Bronchial epithelial cell (primary cell): ENCODE data around the gene NFAM1. TPM values are rescaled to one million over a fixed set of nuclear protein-coding genes. Genes with fewer than 3 reads are reported as not detected.

ENCODE experiments used
- DNase-seq: peaks from one replicate; pipeline ENCODE4 v3.0.0-alpha.2; 2010; ENCODE audit warnings: low read depth
- FAIRE-seq: peaks from 2 replicates; lab custom pipeline; 2011; peaks lifted over from hg19 to GRCh38; lab: Jason Lieb, UNC
- H3K27me3 ChIP-seq: 2 replicates; pipeline ENCODE4 v1.5.1; 2011; ENCODE audit warnings: low read length; ENCODE audit not compliant: control insufficient read depth, insufficient read depth
- H3K36me3 ChIP-seq: 2 replicates; pipeline ENCODE4 v1.5.1; 2011; ENCODE audit warnings: low read length; ENCODE audit not compliant: control insufficient read depth, insufficient read depth
- H3K4me3 ChIP-seq: 2 replicates; pipeline ENCODE4 v1.5.1; 2011; ENCODE audit warnings: mild to moderate bottlenecking, low read depth, low read length, control low read depth
- CTCF ChIP-seq: IDR thresholded peaks from 2 replicates; pipeline ENCODE4 v1.5.1; 2011; ENCODE audit warnings: mild to moderate bottlenecking, moderate library complexity, low read length, control low read depth, inconsistent platforms; ENCODE audit not compliant: insufficient read depth, severe bottlenecking
- total RNA-seq: library from RNA; depleted of rRNA; stranded (reverse); fragments of >200 nt; gene quantifications from 2 replicates; pipeline ENCODE4 v1.2.1, GENCODE V29; 2014

Gene NFAM1
- total RNA-seq, 1 donor from 2014 or later, result not detected

- Histone ChIP-seq H3K36me3 (no peaks in the 10 kb centered on the region), H3K4me3 (peak overlapping the region; percentile 26), H3K27me3 (peaks cover 5% of the 10 kb centered on the region)
- FAIRE-seq (no peak), DNase-seq (no peak)
- TF ChIP-seq CTCF, result no peak
These were observed 89.1 kb downstream of the NFAM1 start for GRCh38 chr22:42343121-42343454.

DNA sequence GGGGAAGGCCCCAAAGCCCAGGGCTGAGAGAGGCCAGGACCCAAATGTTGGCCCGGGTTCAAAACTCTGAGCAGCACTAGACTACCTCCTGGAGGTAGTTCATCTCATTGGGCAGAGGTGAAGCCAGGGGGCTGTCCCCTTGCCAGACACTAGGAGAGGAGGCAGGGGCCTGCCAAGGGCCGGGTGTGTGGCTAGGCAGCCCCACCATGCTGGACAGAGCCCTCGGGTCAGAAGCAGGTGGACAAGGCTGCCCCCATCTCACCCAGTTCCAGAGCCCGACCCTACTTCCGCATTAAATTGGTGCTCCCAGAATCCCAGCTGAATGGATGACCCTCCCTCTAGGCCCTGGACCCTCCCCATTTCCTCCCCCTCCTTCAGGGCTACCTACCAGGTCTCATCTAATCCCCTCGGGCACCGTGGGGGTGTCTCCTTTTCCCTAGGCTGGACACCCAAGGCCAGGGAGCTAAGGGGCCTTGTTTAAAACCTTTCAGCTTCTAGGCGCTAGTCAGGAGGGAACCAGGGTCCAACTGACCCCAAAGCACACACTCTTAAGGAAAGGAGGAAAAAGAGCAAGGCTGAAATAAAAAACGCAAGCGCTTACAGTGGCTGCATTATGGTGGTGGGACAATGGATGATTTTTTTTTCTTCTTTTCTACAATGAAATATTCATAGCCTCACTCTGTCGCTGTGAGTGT lies 89.6 kb downstream of the NFAM1 start:
- FAIRE-seq (no peak), DNase-seq (no peak)
- no peak for TF ChIP-seq CTCF
- no peak overlapping the region for H3K4me3 ChIP-seq
- peaks cover 5% of the 10 kb centered on the region for H3K27me3 ChIP-seq
- H3K36me3 ChIP-seq, result no peaks in the 10 kb centered on the region

- no peak overlapping the region for H3K4me3 ChIP-seq
- FAIRE-seq, result no peak
- no peaks in the 10 kb centered on the region for H3K36me3 ChIP-seq
- TF ChIP-seq CTCF, result no peak
- no peak for DNase-seq
- H3K27me3 ChIP-seq, result peaks cover 5% of the 10 kb centered on the region
These were observed 90.4 kb downstream of the NFAM1 start for GRCh38 chr22:42341779-42342178.

GRCh38 chr22:42340829-42341383 lies 91.3 kb downstream of the NFAM1 start:
- Histone ChIP-seq H3K36me3 (no peaks in the 10 kb centered on the region), H3K4me3 (no peak overlapping the region), H3K27me3 (peaks cover 5% of the 10 kb centered on the region)
- TF ChIP-seq CTCF, result no peak
- DNase-seq (no peak), FAIRE-seq (no peak)

DNA sequence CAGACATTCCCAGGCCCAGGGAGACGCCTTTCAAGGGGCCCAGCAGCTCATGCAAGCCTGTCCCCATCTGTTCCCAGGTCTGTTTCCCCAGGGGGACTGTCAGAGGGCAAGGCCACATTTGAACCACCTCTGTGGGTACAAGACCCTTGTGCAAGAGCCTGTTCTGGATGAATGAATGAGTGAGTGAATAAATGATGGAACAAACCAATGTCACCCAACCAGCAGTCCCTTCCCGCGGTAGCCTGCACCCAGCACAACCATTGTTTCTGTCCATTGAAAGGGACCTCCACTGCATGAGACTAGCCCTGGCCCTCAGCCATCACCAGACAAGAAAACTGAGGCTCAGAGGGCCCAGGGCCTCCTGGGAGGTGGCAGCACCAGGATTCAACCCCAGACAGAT lies 92.1 kb downstream of the NFAM1 start:
- H3K36me3 ChIP-seq, result no peaks in the 10 kb centered on the region
- FAIRE-seq (no peak), DNase-seq (no peak)
- H3K4me3 ChIP-seq, result no peak overlapping the region
- peaks cover 5% of the 10 kb centered on the region for H3K27me3 ChIP-seq
- TF ChIP-seq CTCF, result no peak

GRCh38 chr22:42338479-42338878 lies 93.7 kb downstream of the NFAM1 start:
- Histone ChIP-seq H3K36me3 (no peaks in the 10 kb centered on the region), H3K4me3 (no peak overlapping the region), H3K27me3 (peaks cover 5% of the 10 kb centered on the region)
- DNase-seq, result no peak
- TF ChIP-seq CTCF, result no peak
- no peak for FAIRE-seq
